Activated CD4-positive, alpha-beta T cell treated with anti-CD3 and anti-CD28 coated beads for 4 hours (primary cell): ENCODE measurements around the gene HSFX3.
"Not testable (repeated sequence)": the region's sequence is repeated elsewhere in the genome, so short reads cannot be mapped to it uniquely, and the experiment has no call there.

Experiments used
- DNase-seq, 2 donors: peaks; one replicate each; pipeline ENCODE4 v3.0.0-alpha.2; 2020

The HSFX3 gene

GRCh38 chrX:149513825-149514428, 35.8 kb downstream of the HSFX3 start:
- no peak for DNase-seq

DNA sequence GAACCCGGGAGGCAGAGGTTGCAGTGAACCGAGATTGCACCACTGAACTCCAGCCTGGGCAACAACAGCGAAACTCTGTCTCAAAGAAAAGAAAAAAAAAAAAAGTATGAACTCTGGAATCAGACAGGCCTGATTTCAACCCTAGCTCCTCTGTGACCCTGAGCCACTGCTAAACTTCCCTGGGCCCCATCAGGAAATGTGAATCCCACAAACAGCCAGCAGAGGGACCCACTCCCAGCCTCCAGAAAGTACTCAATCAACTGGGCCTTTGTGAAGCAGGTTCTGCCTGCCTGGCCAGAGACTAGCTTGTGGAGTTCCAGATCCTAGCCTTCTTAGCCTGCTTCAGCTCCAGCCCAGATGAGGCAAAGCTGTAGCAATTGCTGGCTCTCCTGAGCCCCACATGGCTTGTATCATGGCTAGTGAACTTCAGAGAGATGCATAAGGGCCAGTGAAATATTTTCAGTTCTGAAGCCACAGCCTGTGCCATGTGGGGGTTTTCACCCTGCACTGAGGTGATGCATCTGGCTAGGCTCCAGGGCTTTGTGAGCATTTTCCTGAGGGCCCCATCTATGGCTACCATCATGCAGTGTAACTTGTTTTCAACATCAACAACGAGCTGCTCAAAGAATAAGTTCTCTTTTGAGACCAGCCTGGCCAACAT, 37.4 kb downstream of the HSFX3 start:
- peak; percentile 41 to 55 for DNase-seq

GRCh38 chrX:149511081-149511480, 38.6 kb downstream of the HSFX3 start:
- DNase-seq: no peak

- DNase-seq: no peak
Measured at GRCh38 chrX:149510386-149510785, 39.3 kb downstream of the HSFX3 start.

DNA sequence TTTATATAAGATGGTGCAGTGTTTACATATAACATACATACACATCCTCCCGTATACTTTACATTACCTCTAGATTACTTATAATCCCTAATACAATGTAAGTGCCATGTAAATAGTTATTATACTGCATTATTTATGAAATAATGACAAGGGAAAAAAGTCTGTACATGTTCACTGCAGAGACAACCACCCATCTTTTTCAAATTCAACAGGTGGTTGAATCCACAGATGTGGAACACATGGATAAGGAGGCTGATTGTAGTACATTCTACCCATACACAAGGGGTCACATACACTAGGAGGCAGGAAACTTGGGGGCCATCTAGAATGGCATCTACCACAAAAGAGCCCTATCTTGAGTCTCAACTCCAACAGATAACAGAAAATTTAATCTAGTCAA, 41.3 kb downstream of the HSFX3 start:
- DNase-seq: no peak

DNA sequence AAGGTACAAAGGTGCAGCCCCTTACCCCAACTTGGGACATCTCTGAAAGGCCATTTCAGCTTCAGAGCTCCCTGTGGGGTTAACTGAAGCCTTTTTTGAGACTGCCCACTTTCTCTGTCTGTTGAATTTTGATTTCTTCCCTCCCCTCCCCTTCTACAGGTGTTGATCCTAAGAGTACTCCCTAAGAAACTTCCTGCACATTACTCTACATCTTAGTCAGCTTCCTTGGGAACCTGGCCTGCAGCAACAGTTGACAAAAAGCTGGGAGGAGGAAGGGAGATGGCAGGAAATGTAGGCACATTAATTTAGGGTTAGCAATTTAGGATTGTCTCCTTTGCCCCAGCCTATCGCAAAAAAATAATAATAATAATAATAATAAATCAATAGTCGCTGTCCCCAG, 43.4 kb downstream of the HSFX3 start:
- no peak for DNase-seq

DNA sequence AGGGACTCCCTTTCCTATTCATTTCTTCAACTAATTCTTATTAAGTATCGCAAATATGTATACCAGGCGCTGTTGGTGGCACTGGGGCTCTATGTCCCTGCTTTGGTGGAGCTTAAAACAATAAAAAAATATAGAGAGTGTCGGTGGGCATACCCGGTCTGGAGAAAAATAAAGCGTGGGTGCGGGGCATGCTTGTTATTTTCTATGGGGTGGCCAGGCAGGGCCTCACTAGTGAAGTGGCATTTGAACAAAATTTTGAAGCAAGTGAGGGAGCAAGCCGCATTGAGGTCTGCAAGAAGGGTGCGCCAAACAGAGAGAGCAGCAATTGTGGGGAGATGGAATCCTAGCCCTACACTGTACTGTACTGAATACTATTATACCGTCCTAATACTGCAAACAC, 44.1 kb downstream of the HSFX3 start:
- DNase-seq: no peak

DNA sequence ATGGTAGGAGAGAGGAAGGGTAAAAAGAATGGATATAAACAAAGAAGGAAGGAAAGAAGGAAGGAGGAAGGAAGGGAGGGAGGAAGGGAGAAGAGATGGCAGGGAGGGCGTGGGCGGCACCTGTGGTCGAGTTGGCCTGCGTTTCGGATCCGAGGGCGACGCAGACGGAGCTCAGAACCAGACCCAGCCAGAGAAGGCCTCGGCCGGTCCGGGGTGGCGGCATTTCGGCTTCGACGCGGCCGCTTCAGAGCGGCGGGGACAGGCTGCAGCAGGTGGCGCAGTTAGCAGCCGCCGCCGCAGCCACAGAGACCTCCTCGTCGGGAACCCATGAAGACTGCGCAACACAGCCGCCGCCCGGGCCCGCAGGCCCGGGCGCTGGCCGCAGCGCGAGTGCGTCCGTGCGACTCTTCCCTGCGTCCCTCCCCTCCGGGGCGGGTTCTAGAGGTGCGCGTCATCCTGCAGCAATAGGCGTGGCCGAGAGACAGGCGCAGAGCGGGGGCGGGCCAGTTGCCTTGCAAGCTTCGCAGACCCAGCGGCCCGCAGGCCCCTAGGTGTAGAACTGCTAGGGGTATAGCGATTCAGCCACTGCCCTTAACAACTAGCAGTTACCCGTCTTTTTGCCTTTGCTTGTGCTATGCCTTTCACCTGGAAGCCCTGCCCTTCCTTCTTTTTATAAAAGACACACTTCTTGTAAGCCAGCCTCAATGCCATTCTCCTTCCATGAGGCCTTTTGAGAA, 44.6 kb downstream of the HSFX3 start, which contains the start of gene IDS:
Gene IDS (minus strand): TSS at position 392 of the 737 bp plus-strand sequence. CDS start 169 bp downstream, at position 223.
- DNase-seq: peak; percentile 77

DNA sequence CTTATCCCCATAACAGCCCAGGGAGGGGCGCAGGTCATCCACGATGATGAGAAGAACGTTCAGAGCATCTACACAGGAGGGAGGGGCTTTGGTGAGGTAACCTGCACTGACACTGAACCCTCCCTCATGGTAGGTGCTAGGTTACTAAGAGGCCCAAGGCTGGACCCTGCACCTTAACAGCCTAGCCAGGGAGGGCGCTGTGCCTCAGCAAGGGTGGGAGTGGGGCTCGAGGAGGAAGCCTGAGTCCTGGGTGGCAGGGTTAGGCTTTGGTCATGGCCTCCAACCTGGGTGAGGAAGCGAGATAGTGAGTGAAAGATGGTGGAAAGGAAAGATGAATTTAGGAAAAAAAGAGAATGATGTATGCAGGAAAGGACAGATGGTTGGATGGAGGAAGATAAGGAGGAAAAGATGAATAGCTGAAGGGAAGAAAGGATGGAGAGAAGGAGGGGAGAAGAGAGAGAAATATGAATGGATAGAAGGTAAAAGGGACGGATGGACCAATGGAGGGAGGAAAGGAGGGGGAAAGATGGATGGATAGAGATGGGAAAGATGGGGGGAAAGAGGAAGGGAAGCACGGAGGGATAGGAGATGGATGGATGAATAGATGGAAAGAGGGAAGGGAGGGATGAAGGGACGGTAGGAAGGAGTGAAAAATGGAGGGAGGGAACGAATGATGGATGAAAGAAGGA, 45.4 kb downstream of the HSFX3 start:
- peak; percentile 48 to 56 for DNase-seq

- peak; percentile 53 to 63 for DNase-seq
Measured at GRCh38 chrX:149503446-149503845, 46.3 kb downstream of the HSFX3 start.

- DNase-seq: not testable (repeated sequence)
Measured at GRCh38 chrX:149502923-149503322, 46.8 kb downstream of the HSFX3 start.

- DNase-seq: no peak
Measured at GRCh38 chrX:149499766-149500165, 50.0 kb downstream of the HSFX3 start.

GRCh38 chrX:149498767-149499166, 51.0 kb downstream of the HSFX3 start:
- no peak for DNase-seq
